MM.1S (cell line): ENCODE measurements around the gene ATXN1.

Source experiments
- DNase-seq: peaks from one replicate; pipeline ENCODE4 v3.0.0-alpha.2; 2015
- H2AFZ ChIP-seq: fragments of 300-600 bp; sonication (generic); 2 replicates; pipeline ENCODE4 v1.6.0; 2016; ENCODE audit warnings: antibody characterized with exemption, low read length
- H3F3A ChIP-seq: fragments of 300-600 bp; sonication (generic); 2 replicates; pipeline ENCODE4 v1.6.1; 2016; ENCODE audit warnings: mild to moderate bottlenecking, antibody characterized with exemption, low read length, moderate library complexity, mixed read lengths; ENCODE audit not compliant: insufficient read depth
- H3K27ac ChIP-seq: fragments of 300-600 bp; sonication (generic); 2 replicates; pipeline ENCODE4 v1.5.1; 2016; ENCODE audit warnings: mild to moderate bottlenecking, low read length
- H3K27me3 ChIP-seq: fragments of 300-600 bp; sonication (generic); replicated peaks from 2 replicates; pipeline ENCODE4 v1.6.0; 2016; ENCODE audit warnings: low read length; ENCODE audit not compliant: insufficient read depth
- H3K36me3 ChIP-seq: fragments of 300-600 bp; sonication (generic); replicated peaks from 2 replicates; pipeline ENCODE4 v1.6.1; 2016; ENCODE audit warnings: mild to moderate bottlenecking, low read length, mixed read lengths; ENCODE audit not compliant: insufficient read depth
- H3K4me1 ChIP-seq: fragments of 300-600 bp; sonication (generic); 2 replicates; pipeline ENCODE4 v1.6.1; 2016; ENCODE audit warnings: low read length, mixed read lengths
- H3K4me2 ChIP-seq: fragments of 300-600 bp; sonication (generic); 2 replicates; pipeline ENCODE4 v1.6.0; 2016; ENCODE audit warnings: low read depth, low read length
- H3K4me3 ChIP-seq: fragments of 300-600 bp; sonication (generic); 2 replicates; pipeline ENCODE4 v1.5.1; 2016; ENCODE audit warnings: low read length, mixed read lengths
- H3K79me2 ChIP-seq: fragments of 300-600 bp; sonication (generic); 2 replicates; pipeline ENCODE4 v1.6.1; 2016; ENCODE audit warnings: mixed run types, low read length, mixed read lengths
- H3K9ac ChIP-seq: fragments of 300-600 bp; sonication (generic); 2 replicates; pipeline ENCODE4 v1.6.1; 2016; ENCODE audit warnings: low read length, mixed read lengths
- H3K9me2 ChIP-seq: fragments of 300-600 bp; sonication (generic); replicated peaks from 2 replicates; pipeline ENCODE4 v1.6.1; 2016; ENCODE audit warnings: mild to moderate bottlenecking, low read length, mixed read lengths; ENCODE audit not compliant: insufficient read depth
- H3K9me3 ChIP-seq: fragments of 300-600 bp; sonication (generic); replicated peaks from 2 replicates; pipeline ENCODE4 v1.6.1; 2016; ENCODE audit warnings: mild to moderate bottlenecking, low read length, mixed read lengths; ENCODE audit not compliant: insufficient read depth
- H4K20me1 ChIP-seq: fragments of 300-600 bp; sonication (generic); 2 replicates; pipeline ENCODE4 v1.6.1; 2016; ENCODE audit warnings: mild to moderate bottlenecking, low read length, moderate library complexity, mixed read lengths; ENCODE audit not compliant: insufficient read depth
- EZH2 ChIP-seq: fragments of 300-600 bp; sonication (generic); optimal IDR thresholded peaks from 2 replicates; pipeline ENCODE3; 2017; ENCODE audit warnings: low read depth, mild to moderate bottlenecking, antibody characterized with exemption, low read length, mixed read lengths
- EZH2phosphoT487 ChIP-seq: fragments of 300-600 bp; sonication (generic); IDR thresholded peaks from 2 replicates; pipeline ENCODE4 v1.6.1; 2018; ENCODE audit warnings: antibody characterized with exemption, low read length
- TF ChIP-seq, protein P1 (sequence below): fragments of 300-600 bp; sonication (generic); IDR thresholded peaks from 2 replicates; pipeline ENCODE4 v1.5.1; 2016; ENCODE audit warnings: antibody characterized with exemption, low read length, mixed read lengths

The ATXN1 gene

DNA sequence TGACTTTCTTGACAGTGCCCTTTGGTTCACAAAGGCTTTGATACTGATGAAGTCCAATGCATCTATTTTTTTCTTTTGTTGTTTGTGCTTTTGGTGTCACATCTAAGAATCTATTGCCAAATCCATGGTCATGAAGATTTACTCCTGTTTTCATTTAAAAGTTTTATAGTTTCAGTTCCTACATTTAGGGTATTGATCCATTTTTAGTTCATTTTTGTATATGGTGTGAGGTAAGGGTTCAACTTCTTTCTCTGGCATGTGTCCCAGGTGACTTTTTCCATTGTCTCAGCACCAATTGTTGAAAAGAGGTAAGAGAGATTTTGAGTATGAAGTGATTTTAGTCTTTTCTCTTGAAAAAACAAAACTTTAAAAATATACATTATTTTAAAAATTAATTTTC lies 262.3 kb downstream of the ATXN1 start:
- Histone ChIP-seq H4K20me1 (no peaks in the 10 kb centered on the region), H3K79me2 (no peaks in the 10 kb centered on the region), H3K9ac (no peak overlapping the region), H3K4me2 (no peak overlapping the region), H3F3A (no peaks in the 10 kb centered on the region), H3K27me3 (no peaks in the 10 kb centered on the region), H3K9me2 (no peaks in the 10 kb centered on the region), H3K4me3 (no peak overlapping the region), H3K9me3 (no peaks in the 10 kb centered on the region), H3K4me1 (peaks cover 13% of the 10 kb centered on the region), H3K36me3 (no peaks in the 10 kb centered on the region), H3K27ac (no peak overlapping the region), H2AFZ (no peak overlapping the region)
- TF ChIP-seq, protein P1, sequence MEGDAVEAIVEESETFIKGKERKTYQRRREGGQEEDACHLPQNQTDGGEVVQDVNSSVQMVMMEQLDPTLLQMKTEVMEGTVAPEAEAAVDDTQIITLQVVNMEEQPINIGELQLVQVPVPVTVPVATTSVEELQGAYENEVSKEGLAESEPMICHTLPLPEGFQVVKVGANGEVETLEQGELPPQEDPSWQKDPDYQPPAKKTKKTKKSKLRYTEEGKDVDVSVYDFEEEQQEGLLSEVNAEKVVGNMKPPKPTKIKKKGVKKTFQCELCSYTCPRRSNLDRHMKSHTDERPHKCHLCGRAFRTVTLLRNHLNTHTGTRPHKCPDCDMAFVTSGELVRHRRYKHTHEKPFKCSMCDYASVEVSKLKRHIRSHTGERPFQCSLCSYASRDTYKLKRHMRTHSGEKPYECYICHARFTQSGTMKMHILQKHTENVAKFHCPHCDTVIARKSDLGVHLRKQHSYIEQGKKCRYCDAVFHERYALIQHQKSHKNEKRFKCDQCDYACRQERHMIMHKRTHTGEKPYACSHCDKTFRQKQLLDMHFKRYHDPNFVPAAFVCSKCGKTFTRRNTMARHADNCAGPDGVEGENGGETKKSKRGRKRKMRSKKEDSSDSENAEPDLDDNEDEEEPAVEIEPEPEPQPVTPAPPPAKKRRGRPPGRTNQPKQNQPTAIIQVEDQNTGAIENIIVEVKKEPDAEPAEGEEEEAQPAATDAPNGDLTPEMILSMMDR = no peak
- TF ChIP-seq EZH2 (no peak), EZH2phosphoT487 (no peak)
- no peak for DNase-seq

DNA sequence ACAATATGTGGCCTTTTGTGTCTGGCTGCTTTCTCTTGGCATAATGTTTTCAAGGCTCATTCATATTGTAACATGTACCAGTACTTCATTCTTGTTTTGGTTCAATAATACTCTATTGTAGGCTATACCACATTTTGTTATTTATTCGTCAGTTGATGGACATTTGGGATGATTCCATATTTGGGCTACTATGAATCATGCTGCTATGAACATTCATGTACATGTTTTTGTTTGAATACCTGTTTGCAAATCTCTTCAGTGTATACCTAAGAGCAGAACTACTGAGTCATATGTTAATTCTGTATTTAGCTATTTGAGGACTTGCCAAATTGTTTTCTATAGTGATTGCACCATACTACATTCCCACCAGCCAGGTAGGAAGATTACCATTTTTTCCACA lies 263.0 kb downstream of the ATXN1 start:
- no peak overlapping the region for H3K9ac ChIP-seq
- H3K27me3 ChIP-seq = no peaks in the 10 kb centered on the region
- no peaks in the 10 kb centered on the region for H3K9me3 ChIP-seq
- no peaks in the 10 kb centered on the region for H3K36me3 ChIP-seq
- no peaks in the 10 kb centered on the region for H3F3A ChIP-seq
- no peak overlapping the region for H3K4me3 ChIP-seq
- H3K79me2 ChIP-seq = no peaks in the 10 kb centered on the region
- no peaks in the 10 kb centered on the region for H4K20me1 ChIP-seq
- peaks cover 8% of the 10 kb centered on the region for H3K4me1 ChIP-seq
- no peaks in the 10 kb centered on the region for H3K9me2 ChIP-seq
- no peak overlapping the region for H3K4me2 ChIP-seq
- H3K27ac ChIP-seq = no peak overlapping the region
- no peak overlapping the region for H2AFZ ChIP-seq
- no peak for TF ChIP-seq EZH2
- TF ChIP-seq, protein P1 = no peak
- TF ChIP-seq EZH2phosphoT487 = no peak
- no peak for DNase-seq

DNA sequence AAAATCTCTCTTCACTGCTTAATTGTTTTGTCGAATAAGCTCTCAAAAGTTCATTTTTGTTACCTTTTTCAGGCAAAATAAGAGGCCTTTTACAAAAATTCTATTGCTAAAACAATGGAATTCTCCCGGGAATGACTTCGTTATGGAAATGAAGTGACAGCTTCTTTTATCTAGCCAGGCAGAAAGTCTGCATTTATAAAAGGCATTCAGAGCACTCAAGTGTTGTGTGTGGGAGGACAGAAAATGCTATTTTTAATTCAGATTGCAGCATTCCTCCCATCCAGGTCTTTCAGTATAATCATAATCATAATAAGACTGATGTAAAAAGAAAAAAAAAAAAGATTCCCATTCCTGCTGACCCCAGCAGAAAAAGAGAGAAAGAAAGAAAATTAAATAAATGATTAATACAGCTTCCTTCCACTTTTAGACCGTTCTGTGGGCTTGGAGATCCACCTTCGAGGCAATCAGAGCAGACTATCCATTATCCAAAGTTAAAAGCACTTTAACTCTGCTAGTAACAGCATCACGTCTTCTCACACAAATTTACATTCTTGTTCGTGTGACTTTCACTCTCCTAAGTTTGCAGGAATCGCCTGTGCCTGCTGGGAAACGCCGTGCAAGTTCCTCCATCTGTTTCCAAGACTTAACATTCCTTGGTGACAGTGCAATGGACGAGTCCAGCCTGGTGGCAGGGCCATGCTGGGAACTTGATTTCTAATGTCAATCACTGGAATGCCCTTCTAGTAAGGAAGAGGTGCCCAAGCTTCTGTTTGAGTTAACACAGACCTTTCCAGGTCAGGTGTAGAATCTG lies 264.1 kb downstream of the ATXN1 start:
- DNase-seq = no peak
- H3F3A ChIP-seq = no peaks in the 10 kb centered on the region
- H3K79me2 ChIP-seq = no peaks in the 10 kb centered on the region
- H3K9ac ChIP-seq = no peak overlapping the region
- no peaks in the 10 kb centered on the region for H3K9me2 ChIP-seq
- H3K4me2 ChIP-seq = no peak overlapping the region
- TF ChIP-seq EZH2 = no peak
- TF ChIP-seq, protein P1 = no peak
- no peak for TF ChIP-seq EZH2phosphoT487
- no peaks in the 10 kb centered on the region for H4K20me1 ChIP-seq
- H3K4me1 ChIP-seq = 0 out of 2 replicates have a peak, but pooled peaks cover 6% of the 10 kb centered on the region
- no peaks in the 10 kb centered on the region for H3K27me3 ChIP-seq
- no peak overlapping the region for H3K27ac ChIP-seq
- H3K4me3 ChIP-seq = no peak overlapping the region
- H3K36me3 ChIP-seq = no peaks in the 10 kb centered on the region
- no peak overlapping the region for H2AFZ ChIP-seq
- no peaks in the 10 kb centered on the region for H3K9me3 ChIP-seq
